DOHH2 (cell line): Measurements from ENCODE around the gene ANKS1B.

ENCODE experiments used
- H3F3A ChIP-seq: fragments of 200-600 bp; sonication (generic), shearing (Covaris generic); 2 replicates; pipeline ENCODE4 v1.6.0; 2016; ENCODE audit warnings: antibody characterized with exemption, mild to moderate bottlenecking; ENCODE audit not compliant: control insufficient read depth, insufficient read depth
- H3K27ac ChIP-seq: fragments of 200-600 bp; sonication (generic); 2 replicates; pipeline ENCODE4 v1.5.1; 2014; ENCODE audit warnings: low read depth, mild to moderate bottlenecking, low read length, moderate library complexity
- H3K27me3 ChIP-seq: fragments of 200-600 bp; sonication (generic); 2 replicates; pipeline ENCODE4 v1.6.1; 2014; ENCODE audit warnings: mild to moderate bottlenecking, low read length, mixed read lengths; ENCODE audit not compliant: control insufficient read depth
- H3K36me3 ChIP-seq: fragments of 200-600 bp; sonication (generic); 2 replicates; pipeline ENCODE4 v1.6.1; 2014; ENCODE audit warnings: mild to moderate bottlenecking, low read length, moderate library complexity, mixed read lengths; ENCODE audit not compliant: control insufficient read depth
- H3K4me1 ChIP-seq: fragments of 200-600 bp; sonication (generic); 2 replicates; pipeline ENCODE4 v1.6.1; 2014; ENCODE audit warnings: mild to moderate bottlenecking, low read length, mixed read lengths; ENCODE audit not compliant: control insufficient read depth
- H3K4me2 ChIP-seq: fragments of 200-600 bp; sonication (generic); 2 replicates; pipeline ENCODE4 v1.6.0; 2014; ENCODE audit warnings: mild to moderate bottlenecking, low read length, moderate library complexity
- H3K4me3 ChIP-seq: fragments of 200-600 bp; sonication (generic); 2 replicates; pipeline ENCODE4 v1.5.1; 2014; ENCODE audit warnings: mild to moderate bottlenecking, low read length, mixed read lengths
- H3K79me2 ChIP-seq: fragments of 200-600 bp; sonication (generic); 2 replicates; pipeline ENCODE4 v1.6.1; 2014; ENCODE audit warnings: mild to moderate bottlenecking, low read length, mixed read lengths; ENCODE audit not compliant: control insufficient read depth
- H3K9me2 ChIP-seq: fragments of 200-600 bp; sonication (generic); replicated peaks from 2 replicates; pipeline ENCODE4 v1.6.1; 2014; ENCODE audit warnings: mild to moderate bottlenecking, low read length, mixed read lengths; ENCODE audit not compliant: control insufficient read depth
- H3K9me3 ChIP-seq: fragments of 200-600 bp; sonication (generic); 2 replicates; pipeline ENCODE4 v1.6.1; 2014; ENCODE audit warnings: antibody characterized with exemption, low read length, mixed read lengths; ENCODE audit not compliant: control insufficient read depth, insufficient read depth
- H4K20me1 ChIP-seq: fragments of 200-600 bp; sonication (generic); 2 replicates; pipeline ENCODE4 v1.6.0; 2014; ENCODE audit warnings: low read depth, mild to moderate bottlenecking, antibody characterized with exemption, low read length, moderate library complexity; ENCODE audit not compliant: control insufficient read depth, insufficient read depth
- CTCF ChIP-seq: fragments of 200-600 bp; sonication (generic); IDR thresholded peaks from one replicate; pipeline ENCODE4 v1.5.1; 2014; ENCODE audit warnings: antibody characterized with exemption, mild to moderate bottlenecking, low read depth, low read length; ENCODE audit not compliant: poor library complexity, severe bottlenecking
- EZH2phosphoT487 ChIP-seq: fragments of 200-600 bp; sonication (generic); IDR thresholded peaks from 2 replicates; pipeline ENCODE4 v1.6.1; 2017; ENCODE audit warnings: borderline replicate concordance, mild to moderate bottlenecking, antibody characterized with exemption, low read length, moderate library complexity, mixed read lengths

ANKS1B gene

GRCh38 chr12:99147130-99147529, 837.6 kb downstream of the ANKS1B start:
- no peak for TF ChIP-seq CTCF
- TF ChIP-seq EZH2phosphoT487: no peak
- Histone ChIP-seq H3K9me2 (no peaks in the 10 kb centered on the region), H3K27me3 (no peaks in the 10 kb centered on the region), H3F3A (no peaks in the 10 kb centered on the region), H3K4me1 (peaks cover 8% of the 10 kb centered on the region; the same call in 1 of the 2 replicates), H3K4me3 (no peak overlapping the region), H3K4me2 (no peak overlapping the region), H4K20me1 (no peaks in the 10 kb centered on the region), H3K9me3 (peaks cover 11% of the 10 kb centered on the region; the same call in 1 of the 2 replicates), H3K36me3 (no peaks in the 10 kb centered on the region), H3K27ac (no peak overlapping the region), H3K79me2 (no peaks in the 10 kb centered on the region)

- Histone ChIP-seq H3F3A (no peaks in the 10 kb centered on the region), H3K79me2 (no peaks in the 10 kb centered on the region), H3K27me3 (no peaks in the 10 kb centered on the region), H3K36me3 (no peaks in the 10 kb centered on the region), H3K9me3 (peaks cover 11% of the 10 kb centered on the region; the same call in 1 of the 2 replicates), H3K4me3 (no peak overlapping the region), H4K20me1 (no peaks in the 10 kb centered on the region), H3K9me2 (no peaks in the 10 kb centered on the region), H3K4me2 (no peak overlapping the region), H3K4me1 (peaks cover 8% of the 10 kb centered on the region; the same call in 1 of the 2 replicates), H3K27ac (no peak overlapping the region)
- TF ChIP-seq CTCF (no peak), EZH2phosphoT487 (no peak)
These were observed 838.0 kb downstream of the ANKS1B start for GRCh38 chr12:99146730-99147129.

GRCh38 chr12:99146185-99146584, 838.6 kb downstream of the ANKS1B start:
- H3K9me2 ChIP-seq: no peaks in the 10 kb centered on the region
- no peak overlapping the region for H3K4me2 ChIP-seq
- no peaks in the 10 kb centered on the region for H4K20me1 ChIP-seq
- H3K27me3 ChIP-seq: no peaks in the 10 kb centered on the region
- TF ChIP-seq CTCF (no peak), EZH2phosphoT487 (no peak)
- H3K4me1 ChIP-seq: peaks cover 8% of the 10 kb centered on the region; the same call in 1 of the 2 replicates
- H3F3A ChIP-seq: no peaks in the 10 kb centered on the region
- peaks cover 11% of the 10 kb centered on the region; the same call in 1 of the 2 replicates for H3K9me3 ChIP-seq
- H3K36me3 ChIP-seq: no peaks in the 10 kb centered on the region
- H3K27ac ChIP-seq: no peak overlapping the region
- H3K79me2 ChIP-seq: no peaks in the 10 kb centered on the region
- no peak overlapping the region for H3K4me3 ChIP-seq
